A549 (cell line): ENCODE measurements around the gene PLA2G2D. TPM values are rescaled to one million over a fixed set of nuclear protein-coding genes. Genes with fewer than 3 reads are reported as not detected.

Experiments
- ATAC-seq, 2 experiments: fragments of 200-7000 bp in 1 of 2; fragments of >200 bp in 1 of 2; cut with Nextera tagmentation in 1 of 2; cut with Tn5 transposase in 1 of 2; 3 replicates each; pipeline versions ENCODE4 v1.8.0 to v1.9.1; 2018 to 2020; ENCODE audit warnings: mild to moderate bottlenecking in 1 of 2, moderate library complexity in 1 of 2
- CTCF ChIA-PET: fragments of 300-600 bp; sonication (Branson Sonifier 250); formaldehyde crosslinking; extraction: SDS; loops from one replicate; lab custom pipeline; 2021; ENCODE audit warnings: antibody characterized with exemption, inconsistent platforms; lab: Yijun Ruan, JAX
- POLR2A ChIA-PET: fragments of 350-600 bp; formaldehyde crosslinking; extraction: SDS; loops from one replicate; lab custom pipeline; 2021; ENCODE audit warnings: antibody characterized with exemption, inconsistent platforms; lab: Yijun Ruan, JAX
- DNase-seq, 2 experiments: peaks; one replicate each; pipeline versions ENCODE4 v3.0.0 to v3.0.0-alpha.2; 2011 to 2016; ENCODE audit warnings: low read depth in 1 of 2, low spot score in 1 of 2
- FAIRE-seq: peaks from 2 replicates; lab custom pipeline; 2011; peaks lifted over from hg19 to GRCh38; lab: Jason Lieb, UNC
- H3K27ac ChIP-seq, 2 experiments: fragments of >200 bp; sonication (Bioruptor Twin); formaldehyde crosslinking; 3 replicates each; pipeline ENCODE4 v1.5.1; 2016 to 2017
- H3K4me1 ChIP-seq: fragments of >200 bp; sonication (Bioruptor Twin); formaldehyde crosslinking; 3 replicates; pipeline ENCODE4 v1.6.1; 2016
- H3K4me2 ChIP-seq: fragments of >200 bp; sonication (Bioruptor Twin); formaldehyde crosslinking; 3 replicates; pipeline ENCODE4 v1.6.1; 2016
- H3K4me3 ChIP-seq: fragments of >200 bp; sonication (Bioruptor Twin); formaldehyde crosslinking; 3 replicates; pipeline ENCODE4 v1.5.1; 2016
- H3K9me3 ChIP-seq: fragments of >200 bp; sonication (Bioruptor Twin); formaldehyde crosslinking; 3 replicates; pipeline ENCODE4 v1.6.1; 2016
- CHD4 ChIP-seq: fragments of 200-600 bp; sonication (generic); IDR thresholded peaks from 2 replicates; pipeline ENCODE4 v1.6.1; 2016; ENCODE audit warnings: antibody characterized with exemption, mild to moderate bottlenecking, borderline replicate concordance
- ESRRA ChIP-seq: fragments of 150-350 bp; IDR thresholded peaks from 2 replicates; pipeline ENCODE4 v1.6.1; 2014; ENCODE audit warnings: mild to moderate bottlenecking, low read length, borderline replicate concordance
- FOXS1 ChIP-seq: fragments of 250-450 bp; sonication (Bioruptor Pico); IDR thresholded peaks from 2 replicates; pipeline ENCODE4 v1.5.0; 2020; ENCODE audit warnings: mild to moderate bottlenecking, moderate library complexity
- GATA3 ChIP-seq: IDR thresholded peaks from 2 replicates; pipeline ENCODE4 v1.6.1; 2012; ENCODE audit warnings: borderline replicate concordance
- HDAC2 ChIP-seq: fragments of 200-600 bp; sonication (generic); IDR thresholded peaks from 2 replicates; pipeline ENCODE4 v1.6.1; 2016
- HES2 ChIP-seq: fragments of >200 bp; sonication (Bioruptor Twin); formaldehyde crosslinking; IDR thresholded peaks from 2 replicates; pipeline ENCODE4 v1.6.1; 2016
- HEYL ChIP-seq: fragments of 250-450 bp; sonication (Bioruptor Pico); IDR thresholded peaks from 2 replicates; pipeline ENCODE4 v1.8.0; 2021; ENCODE audit warnings: mild to moderate bottlenecking, moderate library complexity
- HOXA7 ChIP-seq: fragments of 250-450 bp; sonication (Bioruptor Pico); IDR thresholded peaks from 2 replicates; pipeline ENCODE4 v1.5.0; 2020; ENCODE audit warnings: mild to moderate bottlenecking, moderate library complexity
- HOXB13 ChIP-seq: fragments of 250-450 bp; sonication (Bioruptor Pico); IDR thresholded peaks from 2 replicates; pipeline ENCODE4 v1.5.0; 2020; ENCODE audit warnings: low read depth, mild to moderate bottlenecking, moderate library complexity
- HOXB5 ChIP-seq: fragments of 250-450 bp; sonication (Bioruptor Pico); IDR thresholded peaks from 2 replicates; pipeline ENCODE4 v1.5.0; 2020; ENCODE audit warnings: mild to moderate bottlenecking, moderate library complexity
- JUN ChIP-seq, 2 experiments: fragments of >200 bp; sonication (Bioruptor Twin); formaldehyde crosslinking; IDR thresholded peaks; 2 replicates in 1 of 2; 3 replicates in 1 of 2; pipeline ENCODE4 v1.6.1; 2016 to 2017
- JUNB ChIP-seq: fragments of >200 bp; sonication (Bioruptor Twin); formaldehyde crosslinking; IDR thresholded peaks from 2 replicates; pipeline ENCODE4 v1.6.1; 2016
- MYC ChIP-seq: IDR thresholded peaks from 2 replicates; pipeline ENCODE4 v1.6.1; 2012; ENCODE audit warnings: mild to moderate bottlenecking, inconsistent platforms, low read length, improper control_type of control experiment, borderline replicate concordance
- NR3C1 ChIP-seq: fragments of >200 bp; sonication (Bioruptor Twin); formaldehyde crosslinking; IDR thresholded peaks from 3 replicates; pipeline ENCODE4 v1.6.1; 2017
- POLR2AphosphoS2 ChIP-seq: conservative IDR thresholded peaks from 2 replicates; pipeline ENCODE4 v1.6.1; 2012; ENCODE audit warnings: low read length, improper control_type of control experiment, inconsistent platforms
- RAD21 ChIP-seq, 2 experiments: fragments of >200 bp in 1 of 2; sonication (Bioruptor Twin) in 1 of 2; formaldehyde crosslinking in 1 of 2; IDR thresholded peaks in 1 of 2; conservative IDR thresholded peaks in 1 of 2; 2 replicates in 1 of 2; 3 replicates in 1 of 2; pipeline ENCODE4 v1.6.1; 2012 to 2018; ENCODE audit warnings: inconsistent platforms in 1 of 2
- RCOR1 ChIP-seq: fragments of 150-350 bp; IDR thresholded peaks from 2 replicates; pipeline ENCODE4 v1.6.1; 2014; ENCODE audit warnings: antibody characterized with exemption, low read length, low read depth
- RFX5 ChIP-seq: fragments of 450-650 bp; IDR thresholded peaks from 2 replicates; pipeline ENCODE4 v1.7.1; 2014; ENCODE audit warnings: antibody characterized with exemption, mild to moderate bottlenecking, moderate library complexity
- SMC3 ChIP-seq: fragments of >200 bp; sonication (Bioruptor Twin); formaldehyde crosslinking; IDR thresholded peaks from 3 replicates; pipeline ENCODE4 v1.6.1; 2018; ENCODE audit warnings: inconsistent platforms
- ZFP36 ChIP-seq: fragments of 450-650 bp; IDR thresholded peaks from 2 replicates; pipeline ENCODE4 v1.6.1; 2014; ENCODE audit warnings: borderline replicate concordance; ENCODE audit not compliant: partially characterized antibody
- ZNF302 ChIP-seq: fragments of 250-450 bp; sonication (Bioruptor Pico); IDR thresholded peaks from 2 replicates; pipeline ENCODE4 v1.9.0; 2021; ENCODE audit warnings: inconsistent platforms, mild to moderate bottlenecking, moderate library complexity
- WGBS: methylation state at CpG from one replicate; pipeline ENCODE4 v1.1.6; 2017; ENCODE audit errors: missing lambda C conversion rate; 5-methylcytosine and 5-hydroxymethylcytosine counted together
- polyA plus RNA-seq, 4 experiments: library from polyadenylated mRNA; depleted of rRNA in 3 of 4; stranded (reverse); fragments of >200 nt; fragmentation: RNase III in 1 of 4; extraction: RNeasy Plus Mini Kit Qiagen cat#74134 plus additional on column Dnase treatment in 1 of 4; gene quantifications; 2 replicates in 3 of 4; 3 replicates in 1 of 4; pipeline ENCODE4 v1.2.3, GENCODE V29; 2011 to 2017
- TF ChIP-seq, protein P1 (sequence below): fragments of 250-450 bp; sonication (Bioruptor Pico); IDR thresholded peaks from 2 replicates; pipeline ENCODE4 v1.5.0; 2020; ENCODE audit warnings: low read depth, mild to moderate bottlenecking, moderate library complexity
- TF ChIP-seq, protein P2 (sequence below): fragments of >200 bp; sonication (Bioruptor Twin); formaldehyde crosslinking; IDR thresholded peaks from 3 replicates; pipeline ENCODE4 v1.5.1; 2016
- TF ChIP-seq, protein P3 (sequence below): fragments of 200-600 bp; sonication (generic); IDR thresholded peaks from 2 replicates; pipeline ENCODE4 v1.6.1; 2016; ENCODE audit warnings: antibody characterized with exemption, mild to moderate bottlenecking, moderate library complexity

The PLA2G2D gene
- polyA plus RNA-seq, 2 of the 4 experiments (the other 2 are of a cell fraction): not detected

- H3K4me1 ChIP-seq: no peaks in the 10 kb centered on the region
- POLR2A ChIA-PET: no interaction called here
- ATAC-seq (no peak), DNase-seq (no peak), FAIRE-seq (no peak)
- CTCF ChIA-PET: interaction anchor here (1.0 kb wide), 1 partner anchor 74 kb away, joined by 3 read pairs; no protein-coding TSS in a partner anchor
- WGBS: 53% methylated on average over 6 of the region's 7 CpGs
- no peak within 1 kb of the TSS for H3K4me2 ChIP-seq
- H3K27ac ChIP-seq: no peak within 1 kb of the TSS
- H3K9me3 ChIP-seq: no peaks in the 10 kb centered on the region
- H3K4me3 ChIP-seq: no peak within 1 kb of the TSS
- TF ChIP-seq GATA3 (no peak), HES2 (no peak), SMC3 (no peak), CHD4 (no peak), RFX5 (no peak), HEYL (CRISPR knock-in tag) (no peak), RAD21 (conservative IDR thresholded peaks at IDR 0.05 in 1 of 2, IDR thresholded peaks at IDR 0.05 in 1 of 2) (no peak), JUNB (no peak), FOXS1 (no peak)
- TF ChIP-seq, protein P1, sequence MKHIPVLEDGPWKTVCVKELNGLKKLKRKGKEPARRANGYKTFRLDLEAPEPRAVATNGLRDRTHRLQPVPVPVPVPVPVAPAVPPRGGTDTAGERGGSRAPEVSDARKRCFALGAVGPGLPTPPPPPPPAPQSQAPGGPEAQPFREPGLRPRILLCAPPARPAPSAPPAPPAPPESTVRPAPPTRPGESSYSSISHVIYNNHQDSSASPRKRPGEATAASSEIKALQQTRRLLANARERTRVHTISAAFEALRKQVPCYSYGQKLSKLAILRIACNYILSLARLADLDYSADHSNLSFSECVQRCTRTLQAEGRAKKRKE (CRISPR knock-in tag): no peak
- TF ChIP-seq, protein P2, sequence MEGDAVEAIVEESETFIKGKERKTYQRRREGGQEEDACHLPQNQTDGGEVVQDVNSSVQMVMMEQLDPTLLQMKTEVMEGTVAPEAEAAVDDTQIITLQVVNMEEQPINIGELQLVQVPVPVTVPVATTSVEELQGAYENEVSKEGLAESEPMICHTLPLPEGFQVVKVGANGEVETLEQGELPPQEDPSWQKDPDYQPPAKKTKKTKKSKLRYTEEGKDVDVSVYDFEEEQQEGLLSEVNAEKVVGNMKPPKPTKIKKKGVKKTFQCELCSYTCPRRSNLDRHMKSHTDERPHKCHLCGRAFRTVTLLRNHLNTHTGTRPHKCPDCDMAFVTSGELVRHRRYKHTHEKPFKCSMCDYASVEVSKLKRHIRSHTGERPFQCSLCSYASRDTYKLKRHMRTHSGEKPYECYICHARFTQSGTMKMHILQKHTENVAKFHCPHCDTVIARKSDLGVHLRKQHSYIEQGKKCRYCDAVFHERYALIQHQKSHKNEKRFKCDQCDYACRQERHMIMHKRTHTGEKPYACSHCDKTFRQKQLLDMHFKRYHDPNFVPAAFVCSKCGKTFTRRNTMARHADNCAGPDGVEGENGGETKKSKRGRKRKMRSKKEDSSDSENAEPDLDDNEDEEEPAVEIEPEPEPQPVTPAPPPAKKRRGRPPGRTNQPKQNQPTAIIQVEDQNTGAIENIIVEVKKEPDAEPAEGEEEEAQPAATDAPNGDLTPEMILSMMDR: no peak
These were observed 49.5 kb downstream of the PLA2G2D start, which contains the start of gene PLA2G5 for GRCh38 chr1:20069874-20070273. Gene PLA2G5, plus strand, starts transcription at chr1:20070194. Its CDS starts 14,637 bp downstream, at chr1:20084831.

DNA sequence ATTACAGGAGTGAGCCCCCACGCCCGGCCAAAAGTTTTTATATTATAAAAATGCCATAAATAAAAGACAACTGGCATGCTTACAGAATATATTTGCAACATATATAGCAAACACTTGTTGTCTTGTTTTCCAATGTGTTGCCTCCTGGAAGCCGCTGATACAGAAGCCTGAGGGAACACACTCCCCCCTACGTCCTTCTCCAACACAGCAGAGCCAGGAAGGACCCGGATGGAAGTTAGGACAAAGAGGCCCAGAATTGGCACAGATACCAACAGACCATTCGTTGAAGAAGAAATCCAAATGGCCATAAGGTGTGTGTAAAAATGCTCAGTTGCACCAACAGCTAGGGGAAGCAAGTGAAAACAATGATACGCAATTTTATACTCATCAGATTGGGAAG lies 50.6 kb downstream of the PLA2G2D start:
- ChIA-PET CTCF (no interaction called here), POLR2A (no interaction called here)
- 45% methylated on average over 7 of the region's 7 CpGs for WGBS
- DNase-seq (no peak), FAIRE-seq (no peak), ATAC-seq (no peak)
- Histone ChIP-seq H3K4me2 (no peak overlapping the region), H3K4me1 (no peaks in the 10 kb centered on the region), H3K27ac (no peak overlapping the region), H3K4me3 (no peak overlapping the region), H3K9me3 (no peaks in the 10 kb centered on the region)
- TF ChIP-seq HOXB13 (CRISPR knock-in tag) (no peak), NR3C1 (no peak), MYC (no peak), ZNF302 (CRISPR knock-in tag) (no peak), ESRRA (no peak), FOXS1 (no peak), RFX5 (no peak), JUN (IDR thresholded peaks at IDR 0.05) (no peak), ZFP36 (no peak), RCOR1 (no peak), HDAC2 (no peak), POLR2AphosphoS2 (no peak), HEYL (CRISPR knock-in tag) (no peak), HOXB5 (CRISPR knock-in tag) (no peak), HOXA7 (CRISPR knock-in tag) (no peak), CHD4 (no peak)
- TF ChIP-seq, protein P3, sequence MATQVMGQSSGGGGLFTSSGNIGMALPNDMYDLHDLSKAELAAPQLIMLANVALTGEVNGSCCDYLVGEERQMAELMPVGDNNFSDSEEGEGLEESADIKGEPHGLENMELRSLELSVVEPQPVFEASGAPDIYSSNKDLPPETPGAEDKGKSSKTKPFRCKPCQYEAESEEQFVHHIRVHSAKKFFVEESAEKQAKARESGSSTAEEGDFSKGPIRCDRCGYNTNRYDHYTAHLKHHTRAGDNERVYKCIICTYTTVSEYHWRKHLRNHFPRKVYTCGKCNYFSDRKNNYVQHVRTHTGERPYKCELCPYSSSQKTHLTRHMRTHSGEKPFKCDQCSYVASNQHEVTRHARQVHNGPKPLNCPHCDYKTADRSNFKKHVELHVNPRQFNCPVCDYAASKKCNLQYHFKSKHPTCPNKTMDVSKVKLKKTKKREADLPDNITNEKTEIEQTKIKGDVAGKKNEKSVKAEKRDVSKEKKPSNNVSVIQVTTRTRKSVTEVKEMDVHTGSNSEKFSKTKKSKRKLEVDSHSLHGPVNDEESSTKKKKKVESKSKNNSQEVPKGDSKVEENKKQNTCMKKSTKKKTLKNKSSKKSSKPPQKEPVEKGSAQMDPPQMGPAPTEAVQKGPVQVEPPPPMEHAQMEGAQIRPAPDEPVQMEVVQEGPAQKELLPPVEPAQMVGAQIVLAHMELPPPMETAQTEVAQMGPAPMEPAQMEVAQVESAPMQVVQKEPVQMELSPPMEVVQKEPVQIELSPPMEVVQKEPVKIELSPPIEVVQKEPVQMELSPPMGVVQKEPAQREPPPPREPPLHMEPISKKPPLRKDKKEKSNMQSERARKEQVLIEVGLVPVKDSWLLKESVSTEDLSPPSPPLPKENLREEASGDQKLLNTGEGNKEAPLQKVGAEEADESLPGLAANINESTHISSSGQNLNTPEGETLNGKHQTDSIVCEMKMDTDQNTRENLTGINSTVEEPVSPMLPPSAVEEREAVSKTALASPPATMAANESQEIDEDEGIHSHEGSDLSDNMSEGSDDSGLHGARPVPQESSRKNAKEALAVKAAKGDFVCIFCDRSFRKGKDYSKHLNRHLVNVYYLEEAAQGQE: no peak
- TF ChIP-seq, protein P2: no peak
